GM19468 (cell line): Measurements from ENCODE around the gene LYZL6.
"Not testable (repeated sequence)": the region's sequence is repeated elsewhere in the genome, so short reads cannot be mapped to it uniquely, and the experiment has no call there.

Experiments used
- ATAC-seq: cut with Tn5 transposase; IDR thresholded peaks from one replicate; pipeline ENCODE4 v1.9.1; 2021; ENCODE audit warnings: mild to moderate bottlenecking, moderate library complexity, moderate number of reproducible peaks; ENCODE audit not compliant: unreplicated experiment; ENCODE audit errors: extremely low read depth

The LYZL6 gene

DNA sequence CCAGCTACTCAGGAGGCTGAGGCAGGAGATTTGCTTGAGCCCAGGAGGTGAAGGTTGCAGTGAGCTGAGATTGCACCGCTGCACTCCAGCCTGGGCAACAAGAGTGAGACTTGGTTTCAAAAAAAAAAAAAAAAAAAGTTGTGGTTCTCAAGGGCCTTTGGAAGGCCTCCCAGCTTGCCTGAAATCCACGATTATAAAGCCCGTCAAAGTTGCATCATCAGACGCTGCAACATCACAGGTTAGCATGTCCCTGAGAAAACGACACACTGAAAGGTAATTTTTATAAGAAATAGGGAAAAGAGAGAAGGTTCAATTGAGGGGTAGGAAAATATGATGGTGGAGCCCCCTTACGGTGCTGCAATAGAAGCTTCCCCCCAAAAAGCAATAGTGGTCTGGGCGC, 4.6 kb upstream of the LYZL6 start:
- no peak for ATAC-seq

GRCh38 chr17:35947156-35947585, 3.7 kb upstream of the LYZL6 start:
- no peak for ATAC-seq

DNA sequence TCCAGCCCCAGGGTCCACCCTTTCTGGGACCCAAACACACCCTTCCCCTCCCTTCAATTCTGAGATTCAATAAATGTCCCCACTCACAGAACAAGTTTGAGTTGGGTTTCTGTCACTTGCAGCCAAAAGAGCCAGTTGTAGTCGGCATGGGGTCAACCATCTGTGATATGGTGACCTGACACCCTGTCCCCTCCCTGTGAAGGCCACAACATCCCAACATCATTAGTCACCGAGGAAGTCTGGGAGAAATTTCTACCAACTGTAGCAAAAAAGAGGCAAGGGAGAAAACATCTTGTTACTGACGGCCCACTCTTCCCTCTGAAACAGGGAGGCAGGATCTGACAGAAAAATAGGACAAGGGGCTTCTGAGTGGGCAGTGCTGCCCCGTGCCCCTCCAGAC, 638 bp upstream of the LYZL6 start:
- ATAC-seq = no peak

- no peak for ATAC-seq
These were observed 826 bp downstream of the LYZL6 start for GRCh38 chr17:35942588-35943186.

DNA sequence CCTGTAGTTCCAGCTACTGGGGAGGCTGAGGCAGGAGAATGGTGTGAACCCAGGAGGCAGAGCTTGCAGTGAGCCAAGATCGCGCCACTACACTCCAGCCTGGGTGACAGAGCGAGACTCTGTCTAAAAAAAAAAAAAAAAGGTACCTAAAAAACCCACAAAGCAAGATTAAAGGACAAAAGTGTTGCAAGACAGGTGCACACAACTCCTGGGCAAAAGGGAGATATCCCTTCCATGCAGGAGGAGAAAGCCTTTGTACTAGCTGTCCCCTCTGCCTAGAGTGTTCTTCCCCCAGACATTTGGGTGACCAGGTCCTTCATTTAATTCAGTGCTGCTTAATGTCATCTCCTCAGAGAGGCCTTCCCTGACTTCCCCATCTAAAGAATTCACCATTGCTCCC, 5.0 kb downstream of the LYZL6 start:
- not testable (repeated sequence) for ATAC-seq

- ATAC-seq = no peak
These were observed 7.5 kb downstream of the LYZL6 start for GRCh38 chr17:35936063-35936462.

DNA sequence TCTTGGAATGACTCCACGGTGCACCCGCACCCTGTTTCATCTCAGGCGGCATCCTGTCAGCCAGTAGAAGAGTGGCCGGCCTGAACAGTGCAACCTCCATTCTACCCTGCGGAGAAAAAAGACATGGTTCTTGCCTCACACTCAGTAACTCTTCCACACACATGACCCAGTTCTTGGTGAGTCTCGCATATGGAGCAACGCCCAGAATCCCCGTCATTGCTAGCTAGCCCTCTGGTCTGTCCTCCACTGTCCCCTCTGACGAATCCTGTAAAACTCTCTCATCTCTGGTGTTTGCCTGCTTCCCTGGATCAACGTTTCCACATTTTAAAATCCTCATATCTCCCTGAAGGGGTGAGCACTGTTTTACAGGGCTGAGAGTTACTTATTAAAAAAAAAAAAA, 8.8 kb downstream of the LYZL6 start:
- no peak for ATAC-seq

DNA sequence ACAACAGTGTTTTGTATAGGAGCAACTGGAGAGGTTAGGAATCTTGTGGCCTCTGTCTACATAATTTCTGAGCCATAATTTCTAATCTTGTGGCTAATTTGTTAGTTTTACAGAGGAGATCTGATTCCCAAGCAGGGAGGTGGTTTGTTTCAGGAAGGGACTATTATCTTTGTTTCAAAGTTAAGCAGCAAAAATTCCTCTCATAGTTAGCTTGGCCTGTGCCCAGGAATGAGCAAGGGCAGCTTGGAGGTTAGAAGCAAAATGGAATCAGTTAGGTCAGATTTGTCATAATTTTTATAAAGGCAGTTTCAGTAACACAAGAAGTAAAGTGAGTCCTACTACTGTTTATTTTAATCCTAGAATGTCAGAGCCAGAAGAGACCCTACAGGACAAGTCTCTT, 10.9 kb downstream of the LYZL6 start:
- ATAC-seq = no peak

DNA sequence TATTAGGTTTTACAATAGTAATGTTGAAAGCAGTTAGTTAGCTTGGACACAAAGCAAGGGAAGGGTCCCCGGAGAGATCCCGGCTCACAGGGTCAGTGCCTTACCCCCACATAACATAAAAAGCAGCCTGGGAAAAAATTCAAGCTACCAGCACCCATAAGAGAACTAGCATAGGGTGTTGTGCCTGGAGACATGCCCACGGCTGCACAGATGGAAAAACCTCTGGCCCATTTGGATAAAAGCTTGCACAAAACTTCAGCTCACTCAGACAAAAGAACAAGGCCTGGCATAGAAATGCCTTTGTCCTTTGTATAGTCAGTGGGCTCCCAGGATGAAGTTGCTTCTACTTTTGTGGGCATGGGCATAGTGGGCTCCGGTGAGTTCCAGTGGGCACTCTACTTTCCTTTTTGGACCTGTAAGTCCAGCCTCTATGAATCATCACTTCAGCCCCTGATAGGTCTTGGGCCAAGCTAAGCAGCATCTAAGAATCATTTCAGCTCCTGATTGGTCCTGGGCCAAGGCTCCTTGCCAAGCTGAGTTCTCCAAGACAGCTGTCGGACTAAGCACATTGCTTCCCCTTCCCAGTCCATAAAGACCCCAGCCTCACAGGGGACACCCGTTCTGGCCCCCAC, 11.6 kb downstream of the LYZL6 start:
- ATAC-seq = no peak

GRCh38 chr17:35930211-35931065, 13.1 kb downstream of the LYZL6 start, which contains the start of gene RDM1:
Gene RDM1 (minus strand): TSS chr17:35930773. CDS start chr17:35930727, 46 bp downstream.
- no peak for ATAC-seq

- no peak for ATAC-seq
These were observed 15.8 kb downstream of the LYZL6 start for GRCh38 chr17:35927714-35928113.

DNA sequence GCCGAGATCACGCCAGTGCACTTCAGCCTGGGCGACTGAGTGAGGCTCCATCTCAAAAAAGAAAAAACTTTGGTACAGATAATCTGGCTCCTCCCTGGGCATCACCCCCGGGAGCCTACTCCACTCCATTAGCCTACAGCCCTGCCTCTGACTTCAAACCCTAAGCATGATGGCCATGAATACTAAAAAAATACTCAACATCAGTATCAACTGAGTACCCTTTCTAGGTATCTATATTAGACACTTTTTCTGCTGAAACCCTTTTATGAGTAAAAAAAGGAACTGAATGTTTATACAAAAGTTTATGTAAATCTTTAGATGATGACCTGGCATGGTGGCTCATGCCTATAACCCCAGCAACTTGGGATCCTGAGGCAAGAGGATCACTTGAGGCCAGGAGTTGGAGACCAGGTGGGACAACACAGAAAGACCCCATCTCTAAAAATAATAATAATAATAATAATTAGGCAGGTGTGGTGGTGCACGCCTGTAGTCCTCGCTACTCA, 19.9 kb downstream of the LYZL6 start:
- ATAC-seq = no peak

GRCh38 chr17:35920229-35920628, 23.3 kb downstream of the LYZL6 start:
- ATAC-seq = no peak

- no peak for ATAC-seq
These were observed 24.8 kb downstream of the LYZL6 start for GRCh38 chr17:35918665-35919064.

DNA sequence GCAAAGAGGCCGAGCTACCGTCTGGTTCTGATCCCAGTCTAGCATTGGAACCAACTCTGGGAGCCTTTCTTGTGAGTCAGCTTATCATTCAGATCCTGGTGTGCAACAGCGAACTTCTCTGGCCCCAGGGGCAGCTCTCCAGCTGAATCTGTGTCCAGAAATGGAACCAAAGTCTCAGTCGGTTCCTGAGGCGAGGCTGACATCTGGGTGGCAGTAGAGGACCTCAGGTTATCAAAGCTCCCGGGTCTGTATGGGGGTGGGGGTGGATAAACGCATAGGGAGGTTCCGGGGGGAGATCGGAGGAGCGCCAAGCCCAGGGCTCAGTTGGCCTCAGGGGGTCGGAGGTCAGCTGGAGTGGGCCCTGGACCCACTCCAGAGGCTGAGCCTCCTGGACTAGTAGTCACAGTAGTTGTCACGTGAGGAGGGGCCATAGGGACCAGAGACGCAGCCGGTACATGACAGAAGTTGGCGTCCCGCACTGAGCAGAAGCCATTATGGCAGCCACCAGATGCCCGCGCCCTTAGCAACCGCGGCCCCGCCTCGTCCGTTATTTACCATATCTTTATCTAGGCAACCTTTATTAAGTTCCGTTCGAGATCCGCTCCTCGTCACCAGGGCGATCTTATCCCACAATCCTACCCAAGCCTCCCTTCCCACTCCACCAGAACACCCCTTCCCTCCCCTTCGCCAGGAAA, 25.8 kb downstream of the LYZL6 start:
- ATAC-seq = no peak

- ATAC-seq = no peak
These were observed 28.2 kb downstream of the LYZL6 start for GRCh38 chr17:35915153-35915964.

DNA sequence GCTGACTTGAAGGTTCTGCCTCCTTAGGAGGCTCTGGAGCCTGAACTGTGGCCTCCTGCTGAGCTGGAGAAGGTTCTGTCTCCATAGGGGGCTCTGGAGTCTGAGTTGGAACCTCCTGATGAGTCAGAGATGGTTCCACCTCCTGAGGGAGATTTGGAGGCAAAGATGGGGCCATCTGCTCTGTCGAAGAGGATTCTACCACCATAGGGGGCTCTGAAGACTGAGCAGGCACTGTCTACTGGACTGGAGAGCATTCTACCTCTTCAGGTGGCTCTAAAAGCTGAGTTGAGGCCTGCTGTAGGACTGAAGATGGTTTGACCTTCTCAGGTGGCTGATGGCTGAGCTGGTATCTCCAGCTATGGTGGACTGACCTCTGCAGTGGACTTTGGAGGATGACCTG, 29.2 kb downstream of the LYZL6 start:
- ATAC-seq = no peak

DNA sequence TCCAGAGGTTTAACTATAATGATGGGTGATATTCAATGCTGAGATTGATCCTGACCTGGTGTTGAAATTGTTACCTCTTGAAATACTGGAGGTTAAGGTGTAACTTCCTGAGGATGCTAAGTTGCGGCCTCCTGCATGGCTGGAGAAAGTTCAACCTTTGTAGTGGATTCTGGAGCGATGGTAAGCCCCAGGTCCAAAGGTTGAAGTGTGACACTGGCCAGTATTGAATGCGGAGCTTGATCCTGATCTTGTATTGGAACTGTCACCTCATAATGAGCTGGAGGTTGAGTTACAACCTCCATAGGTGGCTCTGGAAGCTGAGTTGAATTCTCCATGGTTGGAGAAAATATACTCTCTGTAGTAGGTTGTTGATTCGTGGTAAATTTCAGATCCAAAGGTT, 29.9 kb downstream of the LYZL6 start:
- ATAC-seq = no peak

DNA sequence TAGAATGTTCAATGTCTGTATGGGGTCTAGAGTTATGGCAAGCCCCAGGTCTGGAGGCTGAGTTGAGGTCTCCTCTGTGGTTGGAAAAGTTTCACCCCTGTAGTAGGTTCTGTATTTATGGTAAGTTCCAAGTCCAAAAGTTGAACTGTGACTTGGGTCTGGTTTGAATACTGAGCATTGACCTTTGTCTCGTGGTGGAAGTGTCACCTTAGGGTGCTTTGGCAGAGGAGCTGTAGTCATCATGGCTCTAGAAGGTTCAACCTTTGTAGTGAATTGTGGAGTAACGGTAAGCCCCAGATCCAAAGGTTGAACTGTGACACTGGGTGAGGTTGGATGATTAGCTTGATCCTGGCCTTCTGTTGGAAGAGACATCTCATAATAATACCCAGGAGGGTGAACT, 30.6 kb downstream of the LYZL6 start:
- ATAC-seq = no peak
